Islet precursor cell (in vitro differentiated cells): ENCODE data around the gene GOSR1.
A peak's percentile ranks its signal among the peaks of the same experiment; 100 is the strongest.
"Not testable (repeated sequence)": the region's sequence is repeated elsewhere in the genome, so short reads cannot be mapped to it uniquely, and the experiment has no call there.

Experiments
- DNase-seq: peaks from one replicate; pipeline ENCODE4 v3.0.0-alpha.2; 2018

The GOSR1 gene

DNA sequence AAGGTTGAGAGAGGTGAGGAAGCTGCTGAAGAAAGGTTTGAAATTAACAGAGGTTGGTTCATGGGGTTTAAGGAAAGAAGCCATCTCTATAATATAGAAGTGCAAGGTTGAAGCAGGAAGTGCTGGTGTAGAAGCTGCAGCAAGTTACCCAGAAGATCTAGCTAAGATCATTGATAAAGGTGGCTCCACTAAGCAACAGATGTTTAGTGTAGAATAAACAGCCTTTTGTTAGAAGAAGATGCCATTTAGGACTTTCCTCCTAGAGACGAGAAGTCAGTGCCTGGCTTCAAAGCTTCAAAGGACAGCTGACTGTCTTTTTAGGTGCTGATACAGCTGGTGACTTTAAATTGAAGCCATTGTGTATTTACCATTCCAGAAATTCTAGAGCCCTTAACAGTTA is 29.3 kb downstream of the GOSR1 start:
- no peak for DNase-seq

DNA sequence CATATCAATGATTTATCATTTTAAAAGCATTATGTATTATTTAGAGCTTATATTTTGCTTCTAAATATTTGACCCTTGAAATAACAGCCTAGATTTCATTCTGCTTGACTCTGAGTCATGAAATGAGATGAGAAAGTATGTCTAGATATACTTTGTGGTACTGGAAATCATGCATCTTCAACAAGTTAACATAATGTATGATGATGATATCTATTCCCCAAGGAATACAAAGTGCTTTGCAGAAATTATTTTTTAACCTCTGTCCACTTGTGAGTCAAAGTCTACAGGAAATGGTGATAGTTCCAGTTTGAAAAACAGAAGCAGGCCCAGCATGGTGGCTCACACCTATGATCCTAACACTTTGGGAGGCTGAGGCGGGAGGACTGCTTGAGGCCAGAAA is 36.1 kb downstream of the GOSR1 start:
- no peak for DNase-seq

DNA sequence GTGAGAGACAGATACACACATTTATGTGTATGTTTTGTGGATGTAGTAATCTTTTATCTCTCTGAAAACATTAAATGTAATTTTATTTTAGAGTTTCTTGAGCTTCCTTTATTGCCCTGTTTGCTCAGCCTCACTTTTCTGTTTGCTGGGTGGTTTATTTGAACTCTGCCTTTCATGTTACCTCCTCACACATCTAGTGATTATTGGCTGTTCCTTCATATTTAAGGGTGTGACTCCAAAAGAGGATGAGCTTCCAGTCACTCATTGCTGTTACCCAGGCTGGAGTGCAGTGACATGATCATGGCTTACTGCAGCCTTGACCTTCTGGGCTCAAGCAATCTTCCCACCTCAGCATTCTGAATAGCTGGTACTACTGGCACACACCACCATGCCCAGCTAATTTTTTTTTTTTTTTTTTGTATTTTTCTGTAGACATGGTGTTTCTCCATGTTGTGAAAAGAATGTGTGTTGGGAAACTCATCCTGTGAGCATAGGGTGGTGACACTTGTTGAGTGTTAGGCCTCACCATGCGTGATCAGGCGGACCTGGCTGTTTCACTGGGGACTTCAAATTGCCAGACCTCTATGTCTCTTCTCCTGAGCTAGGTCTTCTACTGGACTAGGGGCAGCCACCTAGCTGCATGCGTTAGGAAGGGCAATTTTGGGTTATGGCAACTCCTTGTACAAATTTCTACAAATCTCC is 37.8 kb downstream of the GOSR1 start:
- DNase-seq = no peak

DNA sequence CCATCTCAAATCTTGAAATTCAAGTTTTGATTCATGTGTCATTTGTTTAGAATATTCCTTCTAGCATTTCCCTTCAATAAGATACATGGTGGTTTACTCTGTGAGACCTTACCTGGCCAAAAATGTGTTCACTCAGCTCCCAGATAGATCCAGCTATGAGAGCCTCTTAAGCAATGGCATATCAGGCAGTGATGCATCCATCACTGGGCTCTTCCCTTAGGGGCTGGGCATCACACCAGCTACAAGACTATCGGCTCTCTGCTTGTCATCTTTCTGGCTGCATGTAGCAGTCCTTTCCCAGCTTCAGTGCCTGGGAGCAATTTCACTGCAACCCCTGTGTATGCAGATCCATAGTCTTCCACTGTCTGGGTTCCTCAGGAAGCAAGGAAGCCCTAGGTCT is 40.6 kb downstream of the GOSR1 start:
- no peak for DNase-seq

DNA sequence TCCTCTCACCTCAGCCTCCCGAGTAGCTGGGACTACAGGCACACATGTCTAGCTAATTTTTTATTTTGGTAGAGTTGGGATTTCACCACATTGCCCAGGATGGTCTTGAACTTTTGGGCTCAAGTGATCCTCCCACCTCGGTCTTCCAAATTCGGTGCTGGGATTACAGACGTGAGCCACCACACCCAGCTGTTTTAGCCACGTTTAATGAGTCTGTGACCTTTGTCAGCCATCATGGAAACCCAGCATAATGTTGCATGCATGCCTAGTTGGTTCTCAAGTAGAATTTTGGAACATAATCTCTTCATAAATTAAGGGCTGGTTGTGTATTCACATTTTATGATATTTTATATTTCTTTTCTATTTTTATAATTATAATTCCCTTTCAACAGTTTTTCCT is 42.0 kb downstream of the GOSR1 start:
- no peak for DNase-seq

DNA sequence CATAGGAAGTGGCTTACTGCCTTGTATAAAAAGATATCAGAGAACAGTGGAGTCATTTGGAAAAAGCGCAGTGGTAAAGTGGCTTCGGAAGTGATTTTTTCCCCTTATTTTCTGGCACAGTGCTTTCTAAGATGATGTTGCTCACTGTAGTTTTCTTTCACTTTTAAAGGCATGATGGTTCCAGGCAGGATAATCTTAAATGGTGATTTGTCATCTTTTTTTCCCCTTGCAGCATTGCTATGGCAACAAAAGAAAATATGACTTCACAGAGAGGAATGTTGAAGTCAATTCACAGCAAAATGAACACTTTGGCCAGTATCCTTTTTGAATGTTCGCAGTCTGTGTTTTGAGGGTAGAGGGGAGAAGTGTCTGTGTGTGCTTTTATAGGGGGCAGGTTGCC is 42.5 kb downstream of the GOSR1 start:
- DNase-seq = no peak

DNA sequence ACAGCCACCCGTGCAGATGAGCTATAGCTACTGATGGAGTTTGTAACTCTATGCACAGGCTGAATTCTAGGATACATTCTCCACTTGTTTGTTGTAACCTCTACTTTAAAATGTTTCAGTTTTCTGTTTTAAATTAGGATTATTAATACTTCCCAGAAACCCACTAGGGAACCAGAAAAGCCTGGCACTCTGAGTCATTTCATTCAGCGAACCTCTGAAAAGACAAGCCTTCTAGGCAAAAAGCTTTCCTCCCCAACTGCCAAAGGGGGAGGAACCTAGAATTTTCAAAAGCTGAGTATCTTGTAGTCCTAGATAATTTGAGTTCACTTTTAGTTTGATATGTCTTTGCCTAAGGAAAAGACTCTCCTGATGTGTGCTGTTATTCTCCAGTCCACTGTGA is 43.2 kb downstream of the GOSR1 start:
- no peak for DNase-seq

DNA sequence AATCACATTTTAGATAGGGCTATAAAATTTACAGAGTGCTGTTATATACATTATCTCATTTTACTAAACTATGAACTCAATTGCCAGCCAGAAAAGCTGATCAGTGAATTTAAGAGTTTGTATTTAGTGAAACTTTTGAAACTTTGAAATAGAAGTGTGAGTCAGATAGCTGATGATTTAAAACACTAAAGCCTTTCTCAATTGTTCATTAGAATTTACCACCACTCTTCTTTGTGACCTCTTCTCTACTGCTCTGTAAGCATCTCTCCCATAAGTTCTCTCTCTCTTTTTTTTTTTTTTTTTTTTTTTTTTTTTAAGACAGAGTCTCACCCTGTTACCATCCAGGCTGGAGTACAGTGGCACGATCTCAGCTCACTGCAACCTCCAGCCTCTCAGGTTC is 43.7 kb downstream of the GOSR1 start:
- DNase-seq = no peak

DNA sequence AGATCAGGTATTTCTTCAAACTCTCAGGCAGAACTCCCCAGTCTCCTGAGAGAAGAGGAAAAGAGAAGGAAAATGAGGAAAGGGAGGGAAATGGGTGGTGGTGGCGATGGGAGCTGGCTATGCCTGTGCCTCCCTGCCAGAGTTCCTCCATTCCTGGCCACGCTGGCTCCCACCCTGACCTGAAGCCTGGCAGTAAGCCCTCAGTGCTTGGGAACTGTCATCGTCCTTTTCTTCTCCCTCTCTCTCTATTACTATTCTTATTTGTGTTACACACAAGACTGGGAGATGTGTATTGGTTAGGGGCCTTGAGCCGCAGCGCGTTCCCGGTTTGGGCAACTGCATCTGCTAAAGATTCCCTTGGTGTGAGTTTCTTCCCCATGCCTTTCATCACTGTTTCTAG is 44.6 kb downstream of the GOSR1 start:
- DNase-seq = no peak

DNA sequence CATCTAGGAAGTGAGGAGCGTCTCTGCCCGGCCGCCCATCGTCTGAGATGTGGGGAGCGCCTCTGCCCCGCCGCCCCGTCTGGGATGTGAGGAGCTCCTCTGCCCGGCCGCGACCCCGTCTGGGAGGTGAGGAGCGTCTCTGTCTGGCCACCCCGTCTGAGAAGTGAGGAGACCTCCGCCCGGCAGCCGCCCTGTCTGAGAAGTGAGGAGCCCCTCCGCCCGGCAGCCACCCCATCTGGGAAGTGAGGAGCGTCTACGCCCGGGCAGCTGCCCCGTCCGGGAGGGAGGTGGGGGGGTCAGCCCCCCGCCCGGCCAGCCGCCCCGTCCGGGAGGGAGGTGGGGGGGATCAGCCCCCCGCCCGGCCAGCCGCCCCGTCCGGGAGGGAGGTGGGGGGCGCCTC is 46.0 kb downstream of the GOSR1 start:
- DNase-seq = peak; percentile 31

DNA sequence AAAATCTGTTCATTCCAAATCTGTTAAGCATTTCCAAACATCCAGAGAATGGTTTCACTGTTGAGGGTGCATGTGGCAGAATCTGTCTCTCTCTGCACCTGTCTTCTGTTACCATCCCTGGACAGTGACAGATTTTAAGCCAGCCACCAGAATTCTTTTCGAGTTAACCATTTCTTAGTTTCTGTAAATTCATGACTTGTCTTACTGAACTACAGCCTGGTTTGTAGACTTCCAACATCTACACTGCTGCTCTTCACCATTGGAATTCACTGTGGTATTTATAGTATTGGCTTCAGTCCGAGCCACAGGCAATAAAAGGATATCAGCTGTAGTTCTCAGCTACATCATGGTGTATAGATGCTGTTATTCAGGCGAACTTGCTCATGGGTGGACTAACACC is 47.6 kb downstream of the GOSR1 start:
- peak; percentile 25 for DNase-seq

DNA sequence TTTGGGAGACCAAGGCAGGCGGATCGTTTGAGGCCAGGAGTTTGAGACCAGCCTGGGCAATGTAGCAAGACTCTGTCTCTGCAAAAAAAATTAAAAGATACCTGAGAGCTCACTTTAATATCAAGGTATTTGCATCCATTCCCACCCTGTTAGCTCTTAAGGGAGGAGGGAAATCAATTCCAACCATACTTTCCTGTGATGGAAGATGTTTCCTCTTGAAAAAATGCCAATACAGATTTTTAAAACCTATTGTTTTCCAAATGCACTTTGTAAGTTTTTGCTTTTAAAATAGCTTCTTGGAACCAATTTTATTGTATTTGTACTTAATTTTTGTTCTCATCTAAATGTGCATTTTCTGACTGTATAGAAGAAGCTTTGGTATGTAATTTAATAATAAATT is 49.2 kb downstream of the GOSR1 start:
- no peak for DNase-seq

DNA sequence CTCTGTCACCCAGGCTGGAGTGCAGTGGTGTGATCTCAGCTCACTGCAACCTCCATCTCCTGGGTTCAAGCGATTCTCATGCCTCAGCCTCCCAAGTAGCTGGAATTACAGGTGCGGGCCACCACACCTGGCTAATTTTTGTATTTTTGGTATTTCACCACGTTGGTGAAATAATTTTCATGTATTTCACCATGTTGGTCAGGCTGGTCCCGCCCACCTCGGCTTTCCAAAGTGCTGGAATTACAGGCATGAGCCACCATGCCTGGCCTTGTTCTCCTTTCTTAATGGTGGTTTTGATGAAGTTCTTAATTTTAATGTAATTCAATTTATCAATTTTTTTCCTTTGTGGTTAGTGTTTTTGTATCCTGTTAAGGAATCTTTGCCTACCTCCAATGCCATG is 51.5 kb downstream of the GOSR1 start:
- peak; percentile 36 for DNase-seq

DNA sequence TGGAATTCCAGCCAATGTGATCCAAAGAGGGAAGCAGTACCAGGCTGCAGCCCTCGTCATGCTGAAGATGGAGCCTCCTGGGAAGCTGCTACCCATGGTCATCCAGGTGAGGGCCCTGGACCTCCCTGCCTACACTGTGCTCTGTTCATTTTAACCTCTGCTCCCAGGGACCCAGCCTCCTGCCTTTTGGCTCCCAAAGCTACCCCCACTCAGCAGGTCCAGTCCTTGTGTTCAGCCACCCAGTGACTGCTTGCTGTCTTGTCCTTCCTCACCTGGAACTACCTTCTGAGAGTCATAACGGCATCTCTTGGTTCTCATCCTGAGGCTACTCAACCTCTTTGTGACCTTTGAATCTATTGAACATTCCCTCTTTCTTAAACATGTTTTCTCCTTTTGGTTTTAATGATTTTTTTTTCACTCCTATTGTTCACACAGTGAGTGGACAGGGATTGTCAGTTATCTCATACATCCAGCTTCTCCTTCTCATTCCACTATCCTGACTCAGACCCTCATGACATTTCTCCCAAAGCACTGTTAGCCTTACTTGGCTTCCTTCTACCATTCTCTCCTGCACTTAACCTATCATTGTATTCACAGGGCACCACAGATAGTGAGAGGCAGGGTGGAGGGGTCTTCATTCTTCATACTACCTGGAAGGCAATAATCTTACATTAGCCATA is 53.3 kb downstream of the GOSR1 start:
- peak; percentile 54 for DNase-seq

DNA sequence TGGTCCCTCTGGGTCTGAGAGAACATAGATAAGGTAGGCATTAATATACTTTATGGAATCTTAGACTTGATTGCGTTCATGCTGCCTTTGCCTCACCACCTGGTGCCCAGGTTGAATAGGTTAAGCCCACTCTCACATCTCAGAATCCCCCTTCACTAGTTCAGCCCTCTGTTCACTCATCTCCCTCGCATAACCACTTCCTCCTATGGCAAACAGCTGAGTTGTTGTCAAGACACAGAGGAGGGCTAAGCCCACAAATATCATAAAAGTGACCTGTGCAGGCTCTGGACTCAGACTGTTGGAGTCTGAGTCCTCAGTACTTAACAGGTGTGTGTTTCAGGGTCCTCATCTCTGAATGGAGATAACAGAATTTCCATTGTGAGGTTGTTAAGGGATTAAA is 55.7 kb downstream of the GOSR1 start:
- DNase-seq = peak; percentile 42

DNA sequence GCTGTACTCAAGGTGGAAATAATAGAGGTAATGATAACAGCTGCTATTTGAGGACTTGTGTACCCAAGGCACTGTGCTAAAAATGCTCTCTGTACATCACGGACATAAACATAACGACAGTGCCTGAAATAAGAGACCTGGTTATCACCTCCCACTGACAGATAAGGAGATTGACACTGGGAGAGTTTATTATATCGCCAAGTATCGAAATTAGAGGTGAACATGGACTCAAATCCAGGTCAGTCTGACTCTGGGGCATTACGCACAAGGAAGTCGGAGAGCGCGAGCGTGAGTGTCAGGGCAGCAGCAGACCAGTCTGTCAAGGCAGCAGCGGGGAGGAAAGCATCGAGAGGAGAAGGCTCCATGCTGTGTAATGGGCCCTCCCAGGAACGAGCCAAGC is 57.1 kb downstream of the GOSR1 start:
- peak; percentile 49 for DNase-seq

DNA sequence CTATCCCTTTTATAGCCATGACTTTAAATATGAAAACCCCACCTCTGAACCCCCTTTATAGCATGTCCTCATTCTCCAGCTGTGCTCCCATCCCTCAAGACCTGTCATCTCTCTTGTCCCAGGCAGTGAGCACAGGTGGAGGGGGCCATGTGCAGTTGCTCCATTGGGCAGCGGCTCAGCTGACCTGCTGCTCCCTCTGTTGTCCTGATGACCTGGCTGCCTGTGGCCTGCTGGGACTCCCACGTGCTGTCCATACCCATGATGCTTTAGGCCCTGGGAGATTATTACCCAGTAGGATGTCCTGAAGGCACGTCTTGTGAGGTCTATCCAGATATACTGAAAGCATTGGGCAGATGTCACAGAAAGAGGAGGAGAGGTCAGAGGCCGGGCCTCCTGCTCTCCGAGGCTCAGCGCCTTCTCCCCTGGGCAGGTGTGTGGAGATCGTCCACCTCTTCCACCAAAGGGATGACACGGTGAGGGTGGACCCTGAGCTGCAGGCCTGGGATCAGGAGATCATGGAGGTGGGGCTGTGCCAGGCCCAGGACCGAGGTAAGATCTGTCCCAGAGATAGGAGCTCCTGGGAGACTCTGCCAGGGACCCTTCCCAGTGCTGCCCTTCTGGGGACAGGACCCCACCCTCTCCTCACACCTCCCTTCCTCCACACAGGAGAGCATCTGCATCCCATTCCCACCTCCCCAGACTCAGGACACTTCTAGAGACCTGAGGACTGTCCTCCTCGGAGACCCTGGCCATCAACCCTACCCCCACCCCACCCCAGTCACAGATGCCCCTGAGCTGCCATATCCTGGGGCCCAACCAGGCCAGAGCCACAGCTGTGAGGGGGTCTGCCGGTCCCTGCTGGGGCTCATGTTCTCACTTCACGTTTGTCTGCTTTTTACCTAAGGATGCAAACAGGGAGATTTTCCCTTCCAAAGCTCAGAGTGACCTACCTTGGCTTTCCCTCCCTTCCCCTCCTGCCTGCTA is 58.0 kb downstream of the GOSR1 start:
- DNase-seq = peak; percentile 46

DNA sequence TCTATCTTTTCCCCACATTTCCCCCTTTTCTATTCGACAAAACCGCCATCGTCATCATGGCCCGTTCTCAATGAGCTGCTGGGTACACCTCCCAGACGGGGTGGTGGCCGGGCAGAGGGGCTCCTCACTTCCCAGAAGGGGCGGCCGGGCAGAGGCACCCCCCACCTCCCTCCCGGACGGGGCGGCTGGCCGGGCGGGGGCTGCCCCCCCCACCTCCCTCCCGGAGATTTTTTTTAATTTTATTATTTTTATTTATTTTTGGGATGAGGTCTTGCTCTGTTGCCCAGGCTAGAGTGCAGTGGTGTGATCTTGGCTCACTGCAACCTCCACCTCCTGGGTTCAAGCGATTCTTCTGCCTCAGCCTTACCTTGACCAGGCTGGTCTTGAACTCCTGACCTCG is 59.6 kb downstream of the GOSR1 start:
- not testable (repeated sequence) for DNase-seq

DNA sequence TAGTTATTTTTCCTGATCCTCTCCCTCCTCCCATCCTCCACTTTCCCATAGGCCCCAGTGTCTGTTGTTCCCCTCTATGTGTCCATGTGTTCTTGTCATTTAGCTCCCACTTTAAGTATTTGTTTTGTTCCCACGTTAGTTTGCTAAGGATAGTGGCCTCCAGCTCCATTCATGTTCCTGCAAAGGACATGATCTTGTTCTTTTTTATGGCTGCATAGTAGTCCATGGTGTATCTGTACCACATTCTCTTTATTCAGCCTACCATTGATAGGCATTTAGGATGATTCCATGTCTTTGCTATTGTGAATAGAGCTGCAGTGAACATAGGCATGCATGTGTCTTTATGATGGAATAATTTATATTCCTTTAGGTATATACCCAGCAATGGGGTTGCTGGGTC is 60.5 kb downstream of the GOSR1 start:
- DNase-seq = not testable (repeated sequence)

DNA sequence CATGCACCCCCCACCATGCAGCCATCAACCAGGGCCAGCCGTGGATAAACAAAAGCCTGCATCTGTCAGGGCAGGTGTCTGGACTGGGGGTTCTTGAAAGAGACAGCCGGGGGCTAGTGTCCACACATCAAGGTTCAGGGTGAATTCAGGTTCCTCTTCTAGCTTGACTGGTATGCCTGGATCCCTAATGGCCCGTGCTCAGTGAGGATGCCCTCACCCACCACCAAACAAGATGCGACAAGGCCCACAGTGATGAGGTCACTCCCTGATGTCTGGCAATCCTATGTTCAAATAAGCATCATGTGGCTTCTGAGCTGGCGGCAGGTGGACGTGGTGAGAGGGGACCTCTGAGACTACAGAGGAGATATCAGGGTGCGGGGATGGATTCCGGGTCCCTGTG is 64.6 kb downstream of the GOSR1 start:
- peak; percentile 53 for DNase-seq

DNA sequence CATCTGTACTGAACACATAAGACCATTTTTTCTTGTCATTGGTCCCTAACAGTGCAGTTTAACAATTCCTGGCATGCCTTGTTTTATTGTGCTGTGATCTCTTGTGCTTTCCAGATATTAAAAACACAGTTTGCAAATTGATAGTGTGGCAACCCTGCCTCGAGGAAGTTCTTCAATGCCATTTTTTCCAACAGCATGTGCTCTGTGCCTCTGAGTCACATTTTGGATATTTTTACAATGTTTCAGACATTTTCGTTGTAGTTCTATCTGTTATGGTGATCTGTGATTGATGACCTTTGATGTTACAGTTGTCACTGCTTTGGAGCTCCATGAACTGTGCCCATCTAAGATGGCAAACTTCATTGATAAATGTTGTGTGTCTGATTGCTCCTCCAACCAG is 66.2 kb downstream of the GOSR1 start:
- DNase-seq = no peak

DNA sequence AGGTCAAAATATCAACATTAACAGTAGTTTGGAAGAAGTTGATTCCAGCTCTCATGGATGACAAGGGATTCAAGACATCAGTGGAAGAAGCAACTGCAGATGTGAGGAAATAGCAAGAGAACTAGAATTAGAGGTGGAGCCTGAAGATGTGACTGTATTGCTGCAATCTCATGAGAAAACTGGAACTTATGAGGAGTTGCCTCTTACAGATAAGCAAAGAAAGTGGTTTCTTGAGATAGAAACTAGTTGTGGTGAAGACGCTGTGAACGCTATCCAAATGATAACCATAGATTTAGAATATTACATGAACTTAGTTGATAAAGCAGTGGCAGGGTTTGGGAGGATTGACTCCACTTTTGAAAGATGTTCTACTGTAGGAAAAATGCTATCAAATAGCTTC is 67.8 kb downstream of the GOSR1 start:
- DNase-seq = no peak

DNA sequence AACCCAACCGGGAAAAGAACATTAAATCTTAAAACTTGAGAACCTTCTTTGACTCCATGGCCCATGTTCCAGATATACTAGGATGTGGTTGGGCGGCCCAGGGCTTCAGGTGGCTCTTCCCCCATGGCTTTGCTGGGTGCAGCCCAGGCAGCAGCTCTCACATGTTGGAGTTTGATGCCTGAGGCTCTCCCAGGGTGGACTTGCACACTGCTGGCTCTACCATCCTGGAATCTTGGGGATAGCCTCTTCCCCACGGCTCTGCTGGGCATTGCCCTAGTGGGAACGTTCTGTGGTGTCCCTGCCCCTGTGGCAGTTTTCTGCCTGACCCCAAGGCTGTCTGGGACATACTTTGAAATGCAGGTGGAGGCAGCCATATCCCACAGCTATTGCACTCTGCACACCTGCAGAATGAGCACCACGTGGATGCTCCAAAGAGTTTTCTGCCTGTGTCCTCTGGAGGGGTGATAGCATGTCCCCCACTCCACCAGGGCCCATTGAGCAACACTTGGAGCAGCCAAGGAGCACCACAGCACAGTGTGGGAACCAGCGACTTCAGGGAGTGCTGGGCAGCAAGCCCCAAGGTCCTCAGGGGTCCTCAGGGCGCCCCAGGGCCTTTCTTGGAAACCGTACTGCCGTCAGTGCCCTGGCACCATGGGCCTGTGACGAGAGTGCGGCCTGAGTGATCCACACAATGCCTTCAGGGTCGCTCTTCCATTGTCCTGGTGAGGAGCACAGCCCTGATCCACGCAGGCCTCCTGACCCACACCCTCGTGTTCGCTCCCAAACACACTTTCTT is 70.8 kb downstream of the GOSR1 start:
- peak; percentile 43 for DNase-seq
